HG02763 (cell line): ENCODE results near the gene TBL1X.
A peak's percentile ranks its signal among the peaks of the same experiment; 100 is the strongest.
"Not testable (repeated sequence)": the region's sequence is repeated elsewhere in the genome, so short reads cannot be mapped to it uniquely, and the experiment has no call there.

Experiments
- ATAC-seq: cut with Tn5 transposase; IDR thresholded peaks from one replicate; pipeline ENCODE4 v1.9.1; 2021; ENCODE audit warnings: mild to moderate bottlenecking, moderate library complexity; ENCODE audit not compliant: unreplicated experiment

Gene TBL1X

DNA sequence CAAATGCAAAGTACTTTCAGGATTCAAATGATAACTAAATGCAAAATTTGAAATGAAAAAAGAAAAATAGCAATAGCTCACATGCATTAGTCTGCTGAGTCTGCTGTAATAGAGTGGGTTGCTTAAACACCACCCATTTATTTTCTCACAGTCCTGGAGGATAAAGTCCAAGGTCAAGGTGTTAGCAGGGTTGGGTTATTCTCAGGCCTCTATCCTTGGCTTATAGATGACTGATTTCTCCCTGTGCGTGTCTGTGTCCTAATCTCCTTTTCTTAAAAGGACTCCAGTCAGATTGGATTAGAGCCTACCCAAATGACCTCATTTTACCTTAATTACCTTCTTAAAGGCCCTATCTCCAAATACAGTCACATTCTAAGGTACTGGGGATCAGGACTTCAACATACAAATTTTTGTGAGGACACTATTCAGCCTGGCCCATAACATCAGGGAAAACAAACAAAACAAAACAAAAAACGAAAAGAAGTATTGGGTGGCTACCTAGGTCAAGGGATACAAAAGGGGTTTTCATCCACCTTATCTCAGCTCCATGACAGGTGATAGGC is 6.3 kb upstream of the TBL1X start:
- ATAC-seq = no peak

DNA sequence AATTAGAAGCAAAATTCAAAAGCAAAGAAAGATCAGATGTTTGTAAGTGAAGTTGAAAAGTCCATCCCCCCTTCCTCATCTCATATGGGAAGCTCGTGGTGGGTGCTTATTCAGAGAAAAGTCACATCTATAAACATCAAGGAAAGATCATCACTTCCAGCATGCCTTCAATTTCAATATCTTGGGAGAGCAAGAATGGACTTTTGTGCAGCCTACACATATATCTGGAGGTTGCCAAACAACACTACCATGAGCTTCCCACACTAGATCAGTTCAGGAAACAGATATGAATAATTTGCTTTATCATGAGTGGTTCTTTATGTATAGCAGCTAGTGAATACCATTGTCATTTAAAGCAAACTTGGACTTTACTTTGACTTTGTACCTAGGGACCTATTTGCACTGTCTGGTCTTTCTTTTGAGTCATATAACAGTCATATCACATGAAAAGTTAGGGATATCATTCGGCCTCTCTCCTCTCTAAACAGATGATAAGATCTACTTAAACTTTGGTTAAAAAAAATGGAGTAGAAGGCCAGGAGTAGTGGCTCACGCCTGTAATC is 5.6 kb upstream of the TBL1X start:
- ATAC-seq = no peak

DNA sequence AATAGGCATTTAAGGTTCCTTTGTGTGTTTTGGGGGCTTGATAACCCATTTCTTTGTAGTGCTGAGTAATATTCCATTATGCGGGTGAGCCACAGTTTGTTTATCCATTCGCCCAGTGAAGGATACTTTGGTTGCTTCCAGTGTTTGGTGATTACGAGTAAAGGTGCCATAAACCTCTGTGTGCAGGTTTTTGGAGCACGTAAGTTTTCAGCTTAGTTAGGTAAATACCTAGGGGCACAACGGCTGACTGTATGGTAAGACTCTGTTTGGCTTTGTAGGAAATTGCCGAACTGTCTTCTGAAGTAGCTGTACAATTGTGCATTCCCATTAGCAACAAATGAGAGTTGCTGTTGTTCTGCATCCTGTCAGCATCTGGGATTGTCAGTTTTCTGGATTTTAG is 3.8 kb upstream of the TBL1X start:
- ATAC-seq = no peak

DNA sequence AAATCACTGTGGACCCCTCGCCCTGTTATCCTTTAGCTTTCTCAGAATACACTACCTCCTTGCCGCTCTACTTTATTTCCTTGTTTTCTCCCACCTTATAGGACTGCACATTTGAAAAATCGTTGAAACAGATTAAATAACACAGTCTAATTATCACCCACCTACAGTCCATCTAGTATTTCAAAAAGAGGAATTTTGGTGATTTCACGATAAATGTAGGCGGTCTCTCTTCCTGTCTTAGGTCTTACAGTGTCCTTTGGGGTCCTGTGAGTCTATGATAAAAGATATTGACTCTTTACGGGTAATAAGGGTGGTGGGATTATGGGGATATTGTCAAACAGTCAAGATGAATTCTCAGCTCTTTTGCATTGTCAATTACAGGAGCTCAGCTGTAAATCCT is 2.4 kb upstream of the TBL1X start:
- ATAC-seq = no peak

DNA sequence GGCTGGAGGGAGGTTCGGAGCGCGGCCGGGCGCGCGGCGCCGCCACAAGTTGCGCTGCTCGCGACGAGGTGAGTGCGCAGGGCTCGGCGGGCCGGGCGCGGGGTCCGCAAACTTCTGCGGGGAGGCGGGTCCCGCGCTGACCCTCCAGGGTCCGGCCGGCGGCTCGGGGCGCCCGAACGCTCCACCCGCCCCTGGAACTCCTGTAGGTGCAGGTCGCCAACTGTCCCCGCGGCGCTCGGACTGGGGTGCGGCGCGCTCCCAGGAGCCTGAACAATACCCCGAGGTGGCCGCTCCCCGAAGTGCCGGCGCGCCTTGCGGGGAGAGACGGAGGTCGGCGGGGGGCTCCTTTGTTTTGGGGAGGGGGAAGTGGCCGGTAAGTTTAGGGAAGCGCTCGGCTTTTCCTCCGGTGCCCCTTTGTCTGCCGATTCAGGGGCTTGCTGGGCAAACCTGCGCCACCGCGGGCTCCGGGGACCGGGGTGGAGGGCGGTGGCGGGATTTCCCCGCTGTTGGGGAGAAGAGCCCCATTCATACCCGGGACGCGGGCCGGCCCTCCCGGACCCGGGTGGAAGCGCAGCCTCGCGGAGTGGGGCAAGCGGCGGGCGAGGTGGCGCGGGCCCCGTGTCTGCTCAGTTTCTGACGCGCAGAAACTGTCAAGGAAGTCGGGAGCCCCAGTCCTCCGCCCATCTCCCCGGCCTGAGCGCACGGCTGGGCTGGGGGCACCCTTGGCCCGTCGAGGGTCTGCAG is 694 bp downstream of the TBL1X start:
- ATAC-seq = peak; percentile 17

DNA sequence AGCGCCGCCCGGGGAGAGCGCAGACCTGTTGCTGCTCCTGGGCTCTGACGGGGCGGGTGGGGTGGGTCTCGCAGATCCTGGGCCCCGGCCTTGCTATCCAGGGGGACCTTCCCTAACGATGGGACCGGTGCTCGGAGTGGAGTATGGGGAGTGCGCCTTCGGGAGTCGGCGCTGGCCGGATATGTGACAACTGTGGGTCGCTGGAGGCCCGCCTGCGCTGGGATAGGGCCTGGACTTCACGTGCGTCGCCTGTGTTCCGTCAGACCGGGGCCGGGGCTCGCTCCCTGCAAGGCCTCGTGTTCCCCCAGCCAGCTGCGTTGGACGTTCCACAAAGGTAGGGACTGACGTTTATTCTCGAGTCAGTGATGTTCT is 1.3 kb downstream of the TBL1X start:
- ATAC-seq = peak; percentile 16

DNA sequence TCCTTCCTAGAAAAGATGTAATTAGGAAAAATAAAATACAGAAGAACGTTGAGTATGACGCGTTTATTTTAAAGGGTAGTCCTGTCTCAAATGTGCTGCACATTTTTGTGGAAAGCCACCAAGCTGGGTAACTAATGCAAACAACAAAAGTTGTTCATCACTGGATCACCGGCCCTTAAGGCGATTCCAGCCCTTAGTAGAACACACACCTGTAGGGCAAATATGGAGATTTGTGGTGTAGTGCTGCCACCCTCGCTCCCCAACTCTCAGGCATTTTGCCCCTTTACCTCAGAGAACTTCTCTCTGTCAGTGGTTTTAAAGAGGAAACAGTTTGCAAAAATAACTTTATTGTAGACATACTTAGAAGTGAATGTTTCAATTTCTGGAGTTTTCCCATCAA is 1.9 kb downstream of the TBL1X start:
- ATAC-seq = no peak

DNA sequence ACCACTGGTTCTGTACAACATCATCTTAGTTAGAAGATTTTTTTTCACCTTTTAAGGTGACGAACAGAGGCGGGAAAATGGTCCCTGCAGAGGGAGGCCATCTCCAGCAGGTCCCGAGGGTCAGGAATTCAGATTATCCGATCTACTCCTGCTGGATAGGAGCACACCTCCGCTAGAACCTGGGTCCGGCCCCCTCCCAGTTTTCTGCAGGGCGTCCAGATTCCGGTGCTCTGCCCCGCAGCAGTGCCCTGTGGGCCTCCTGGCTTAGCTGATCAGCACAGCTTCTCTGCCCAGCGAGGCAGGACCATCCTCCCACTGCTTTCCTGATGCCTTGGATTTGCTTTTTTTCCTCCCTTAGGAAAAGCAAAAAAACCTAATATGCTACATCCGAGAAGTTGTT is 2.3 kb downstream of the TBL1X start:
- no peak for ATAC-seq

DNA sequence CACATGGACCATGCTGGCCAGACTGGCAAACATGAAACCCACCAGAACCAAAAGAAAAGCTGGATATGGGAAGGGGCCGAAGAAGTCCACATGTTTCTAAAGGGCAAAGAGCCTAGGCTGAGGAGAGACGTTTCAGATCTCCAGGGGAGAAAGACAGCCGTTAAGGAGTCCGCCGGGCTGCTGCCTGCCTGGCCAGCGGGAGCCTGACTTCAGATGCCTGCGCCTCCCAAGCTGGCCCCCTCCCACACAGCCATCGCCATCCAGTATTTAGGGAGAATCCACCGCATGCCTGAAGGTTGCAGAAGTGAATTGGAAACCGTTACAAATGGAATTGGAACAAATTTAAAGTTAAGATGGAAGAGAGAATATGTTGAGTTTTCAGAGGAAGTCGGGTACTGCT is 2.9 kb downstream of the TBL1X start:
- ATAC-seq = no peak

DNA sequence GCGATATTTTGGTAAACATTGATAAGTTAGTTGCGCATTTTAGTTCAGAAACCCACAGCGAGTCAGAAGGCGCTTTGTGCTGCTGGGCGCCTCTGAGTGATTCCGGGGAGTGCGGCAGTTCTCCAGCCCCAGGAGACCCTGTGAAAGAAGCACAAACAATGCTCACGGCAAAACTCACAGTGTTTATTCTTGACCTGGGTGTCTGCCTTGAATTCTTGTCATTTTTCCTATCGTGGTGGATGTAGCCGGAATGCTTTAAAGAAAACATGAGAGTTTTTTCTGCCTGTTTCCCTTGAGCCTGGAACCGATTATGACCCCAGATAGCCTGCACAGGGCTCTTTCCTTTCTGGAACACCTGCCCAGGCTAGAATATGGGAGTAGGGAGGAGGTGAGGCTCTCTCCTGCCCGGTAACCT is 6.7 kb downstream of the TBL1X start:
- ATAC-seq = no peak

DNA sequence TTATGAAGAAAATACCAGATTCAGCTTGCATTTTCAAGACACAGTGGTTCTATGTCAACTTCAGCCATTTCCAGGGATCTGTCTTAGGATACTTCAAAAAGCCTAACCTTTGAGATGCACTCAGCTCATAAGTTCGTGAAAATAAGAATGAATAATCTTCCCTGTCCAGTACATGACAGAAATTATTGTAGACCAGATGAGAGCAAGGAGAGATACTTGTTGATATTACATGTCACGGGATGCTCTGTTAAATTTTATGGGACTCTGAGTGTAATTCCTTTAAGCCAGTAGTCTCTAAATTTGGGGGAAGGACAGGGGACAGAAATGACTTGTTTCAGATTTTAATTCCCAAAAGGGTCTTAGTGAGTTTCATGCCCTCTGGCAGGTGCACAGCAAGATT is 8.8 kb downstream of the TBL1X start:
- no peak for ATAC-seq

DNA sequence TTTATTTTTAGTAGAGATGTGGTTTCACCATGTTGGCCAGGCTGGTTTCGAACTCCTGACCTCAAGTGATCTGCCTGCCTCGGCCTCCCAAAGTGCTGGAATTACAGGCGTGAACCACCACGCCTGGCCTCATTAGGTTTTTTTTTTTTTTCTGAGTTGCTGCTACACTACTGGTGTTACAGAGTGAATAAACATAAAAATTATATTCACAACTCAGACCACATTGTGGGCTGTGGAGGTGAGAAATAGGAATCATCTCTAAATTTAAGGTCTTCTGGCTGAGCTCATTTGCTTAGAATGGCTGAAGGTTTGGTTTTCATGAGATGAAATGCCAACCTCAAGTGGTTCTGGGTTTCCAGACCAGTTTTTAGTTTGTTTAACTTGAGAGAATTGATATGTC is 10.6 kb downstream of the TBL1X start:
- ATAC-seq = not testable (repeated sequence)

DNA sequence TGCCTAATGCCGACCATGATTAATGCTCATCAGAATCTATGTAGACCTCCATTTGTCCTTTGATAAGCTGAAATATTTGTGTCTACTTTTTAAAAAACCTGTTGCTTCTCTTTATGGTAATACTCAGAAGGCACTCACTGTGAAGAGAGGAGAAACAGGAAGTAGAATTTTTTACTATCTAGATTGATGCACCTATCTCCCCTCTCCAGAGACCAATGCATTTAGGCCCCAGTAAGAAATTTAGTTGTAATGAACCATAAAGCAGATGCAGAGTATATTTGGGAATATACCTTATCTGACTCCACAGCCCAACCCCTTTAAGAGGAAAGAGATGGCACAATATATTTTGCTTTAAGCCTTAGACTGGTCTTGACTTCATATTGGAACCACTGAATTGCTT is 11.1 kb downstream of the TBL1X start:
- no peak for ATAC-seq

DNA sequence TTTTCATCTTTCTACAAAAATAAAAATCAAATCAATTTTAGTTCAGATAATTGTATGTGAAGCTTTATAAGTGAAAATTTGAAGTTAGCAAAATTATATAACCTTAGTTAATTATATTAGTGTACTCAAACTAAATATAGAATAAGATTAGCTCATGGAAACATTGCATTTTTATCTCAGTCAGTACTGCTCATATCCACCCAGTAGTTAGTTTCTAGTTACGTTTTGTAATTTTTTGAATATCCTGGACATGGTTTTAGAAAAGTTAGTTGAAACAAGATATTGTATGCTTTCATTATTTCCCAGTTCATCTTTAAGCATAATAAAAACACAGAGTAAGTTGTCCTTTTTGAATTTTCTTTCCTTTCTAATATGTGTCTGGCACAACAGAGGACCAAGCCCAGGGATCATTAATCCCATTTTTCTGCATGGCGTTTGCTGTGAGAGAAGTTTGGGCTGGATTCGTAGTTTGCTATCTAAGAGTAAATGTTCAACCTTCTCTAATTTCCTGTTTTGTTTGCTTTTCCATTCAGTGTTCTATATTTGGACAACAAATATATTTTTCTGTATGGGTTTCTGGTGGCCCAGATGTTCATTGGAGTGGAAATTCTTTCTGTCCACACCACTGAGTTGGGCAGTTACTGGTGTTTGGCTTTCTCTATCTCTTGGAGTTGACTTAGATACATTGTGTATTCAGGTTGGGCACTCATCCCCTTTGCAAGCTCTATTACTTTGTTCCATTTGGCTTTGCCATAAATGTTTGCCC is 12.1 kb downstream of the TBL1X start:
- ATAC-seq = no peak

DNA sequence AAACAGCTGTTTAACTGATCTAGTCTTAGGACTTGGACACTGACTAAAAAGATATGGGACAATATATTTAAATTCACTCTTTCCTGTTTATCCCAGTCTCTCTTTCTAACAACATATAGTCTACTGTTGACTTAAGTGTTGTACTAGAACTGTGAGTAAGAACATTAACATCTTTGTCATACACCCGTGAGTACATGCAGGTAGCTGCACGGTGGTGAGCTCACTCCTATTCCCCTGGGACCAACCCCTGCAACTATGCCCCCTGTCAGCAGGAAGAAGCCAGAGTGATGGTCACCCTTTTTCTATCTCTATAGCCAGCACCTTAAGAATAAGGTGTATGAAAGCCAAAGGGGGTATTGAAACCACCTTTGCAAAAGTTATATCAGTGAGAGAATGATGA is 17.6 kb downstream of the TBL1X start:
- no peak for ATAC-seq

DNA sequence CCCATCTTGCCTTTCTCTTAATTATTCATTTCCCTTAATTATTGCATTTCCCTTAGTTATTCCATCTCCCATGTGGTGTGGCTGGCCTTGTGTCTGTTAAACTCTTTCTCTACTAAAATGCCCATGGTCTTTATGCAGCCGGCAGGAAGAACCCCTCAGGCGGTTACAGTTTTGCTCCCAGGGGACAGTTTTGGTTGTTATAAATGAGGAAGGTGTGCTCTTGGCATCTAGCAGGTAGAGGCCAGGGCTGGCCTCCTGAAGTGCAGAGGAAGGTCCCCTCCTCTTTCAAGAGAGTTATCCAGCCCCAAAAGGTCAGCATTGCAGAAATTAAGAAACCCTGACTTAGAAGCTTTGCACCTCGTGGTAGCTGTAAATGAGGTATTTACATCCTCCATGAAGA is 18.0 kb downstream of the TBL1X start:
- ATAC-seq = no peak

DNA sequence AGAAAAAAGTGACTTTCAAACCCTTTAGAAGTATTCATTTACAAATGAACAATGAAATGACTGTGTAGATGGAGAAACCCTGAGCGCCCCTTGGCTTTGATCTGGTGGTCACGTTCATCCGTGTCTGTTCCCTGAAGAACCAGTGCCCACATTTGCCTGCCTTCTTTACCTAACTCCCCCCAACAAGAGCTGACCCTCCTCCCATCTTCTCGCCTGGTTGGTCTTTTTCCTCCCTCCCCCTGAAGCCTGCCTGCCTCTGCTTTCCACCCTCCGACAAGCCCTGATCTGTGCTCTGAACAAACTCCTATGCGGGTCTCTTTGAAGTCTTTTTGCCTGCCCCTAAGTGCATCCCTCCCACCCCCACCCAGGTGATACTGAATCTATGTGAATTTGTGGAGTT is 18.5 kb downstream of the TBL1X start:
- no peak for ATAC-seq

DNA sequence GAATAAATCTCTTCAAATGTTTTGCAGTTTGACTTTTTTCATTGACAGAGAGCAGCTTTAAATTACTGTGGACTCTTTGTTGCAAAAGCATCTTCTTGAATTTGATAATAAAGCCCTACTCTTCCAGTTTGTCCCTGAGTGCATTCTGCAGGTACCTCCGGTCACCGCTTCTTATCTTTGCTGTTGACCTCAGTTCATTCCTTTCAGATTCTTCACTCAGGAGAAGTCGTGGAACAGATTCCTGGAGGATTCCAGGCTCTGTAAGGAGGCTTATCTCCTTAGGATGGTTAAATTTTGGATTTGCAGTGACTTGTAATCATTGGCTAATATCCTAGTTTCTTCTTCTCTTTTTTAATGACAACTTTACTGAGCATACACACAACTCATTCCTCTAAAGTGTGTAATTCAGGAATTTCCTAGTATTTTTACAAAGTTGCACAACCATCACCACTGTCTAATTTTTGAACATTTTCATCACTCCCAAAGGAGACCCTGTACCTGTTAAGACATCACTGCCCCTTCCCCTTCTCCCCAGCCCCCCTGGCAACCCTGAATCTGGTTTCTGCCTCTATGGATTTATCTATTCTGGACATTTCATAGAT is 22.0 kb downstream of the TBL1X start:
- no peak for ATAC-seq

DNA sequence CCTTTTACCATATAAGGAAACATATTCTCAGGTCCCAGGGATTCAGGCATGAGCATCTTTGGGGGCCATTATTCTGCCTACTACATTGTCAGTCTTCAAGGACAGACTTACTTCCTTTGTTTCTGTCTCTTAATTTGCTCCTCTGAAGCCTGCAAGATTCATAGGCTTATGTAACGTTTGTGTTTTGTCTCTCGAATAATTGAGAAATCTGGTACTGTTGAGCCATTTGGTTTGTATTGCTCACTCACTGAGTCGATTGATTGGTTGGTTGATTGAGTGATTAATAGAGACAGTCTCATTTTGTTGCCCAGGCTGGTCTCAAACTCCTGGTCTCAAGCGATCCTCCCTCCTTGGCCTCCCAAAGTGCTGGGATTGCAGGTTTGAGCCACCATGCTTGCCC is 23.7 kb downstream of the TBL1X start:
- ATAC-seq = no peak

DNA sequence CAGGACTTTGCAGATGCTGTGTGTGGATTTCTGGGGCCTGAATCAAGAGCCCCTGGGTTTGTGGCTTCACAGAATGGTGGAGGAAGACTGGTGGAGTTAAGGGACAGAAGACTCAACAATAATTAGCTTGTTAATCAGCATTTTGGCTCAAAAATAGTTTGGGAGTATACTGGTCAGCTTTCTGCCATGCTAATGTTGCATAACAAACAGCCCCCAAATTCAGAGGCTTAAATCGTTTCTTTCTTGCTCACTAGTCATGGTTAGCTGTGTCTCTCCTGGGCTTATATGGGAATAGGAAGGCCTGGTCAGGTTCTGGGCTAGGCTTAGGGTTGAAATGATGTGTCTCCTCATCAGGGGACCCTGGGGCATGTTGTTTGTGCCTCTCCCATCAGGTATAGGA is 24.4 kb downstream of the TBL1X start:
- no peak for ATAC-seq

DNA sequence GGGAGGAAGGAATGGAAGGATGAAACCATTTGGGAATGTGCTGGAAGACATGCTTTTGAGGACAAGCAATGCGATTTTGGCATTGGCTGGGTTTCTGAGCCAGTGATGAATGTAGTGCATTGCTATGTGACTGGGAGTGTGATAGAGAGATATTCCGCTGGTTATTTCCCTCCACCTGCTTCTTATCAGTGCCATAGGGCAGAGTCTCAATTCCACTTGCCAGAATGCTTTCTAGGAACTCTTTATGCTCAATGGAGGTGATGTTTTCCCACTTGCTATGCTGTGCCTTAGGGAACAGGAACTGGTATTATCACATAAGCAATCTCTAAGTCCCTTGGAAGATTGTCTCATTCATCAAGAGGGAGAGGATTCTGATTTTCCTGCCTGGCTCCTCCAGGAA is 28.0 kb downstream of the TBL1X start:
- ATAC-seq = no peak

DNA sequence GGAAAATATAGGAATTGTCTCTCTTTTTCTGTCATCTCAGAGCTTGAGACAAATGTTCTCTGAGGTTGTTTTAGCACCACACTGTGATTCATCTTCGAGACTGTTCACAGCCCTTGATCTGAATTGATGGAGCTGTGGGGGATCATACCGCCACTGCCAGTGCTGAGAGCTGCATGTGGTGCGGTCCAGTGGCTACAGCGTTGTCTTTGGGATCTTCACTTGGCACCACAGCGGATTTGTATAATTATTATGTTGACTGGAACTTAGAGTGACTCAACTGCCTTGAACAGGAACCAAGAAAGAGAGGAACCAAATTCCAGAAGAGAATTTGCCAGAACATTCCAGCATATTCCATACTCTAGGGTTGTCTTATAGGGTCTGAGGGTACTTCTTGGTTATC is 29.1 kb downstream of the TBL1X start:
- no peak for ATAC-seq
